HCT116 (cell line): ENCODE results near the gene SMOC1. TPM values are rescaled to one million over a fixed set of nuclear protein-coding genes. Genes with fewer than 3 reads are reported as not detected.

Experiments used
- ATAC-seq: fragments of 200-7000 bp; cut with Tn5 transposase; 2 replicates; pipeline ENCODE4 v1.9.1; 2020; ENCODE audit warnings: mild to moderate bottlenecking, moderate library complexity
- BruUV-seq: library from RNA; stranded (reverse); fragments of 400-500 nt; replicated peaks from 2 replicates; lab custom pipeline; 2021; lab: Mats Ljungman, UMichigan
- CTCF ChIA-PET: fragments of 300-600 bp; sonication (Branson Sonifier 250); formaldehyde crosslinking; loops from one replicate; lab custom pipeline; 2021; ENCODE audit warnings: antibody characterized with exemption; lab: Charles Lee
- POLR2A ChIA-PET: fragments of 300-600, 350-600 bp; sonication (Branson Sonifier 250); formaldehyde crosslinking; loops from one replicate; lab custom pipeline; 2021; ENCODE audit warnings: antibody characterized with exemption; lab: Charles Lee
- RAD21 ChIA-PET, 2 experiments: fragments of 300-600 bp; sonication (Branson Sonifier 250); formaldehyde crosslinking; loops; one replicate each; lab custom pipeline; 2023; ENCODE audit warnings: low total read pairs in 2 of 2; ENCODE audit not compliant: uncharacterized antibody in 2 of 2, unreplicated experiment in 2 of 2, low non-redundant PET in 1 of 2; lab: Charles Lee
- DNase-seq: peaks from one replicate; pipeline ENCODE4 v3.0.0-alpha.2; 2010; ENCODE audit warnings: low read depth, low spot score
- H2AFZ ChIP-seq: fragments of 200-600 bp; shearing (Covaris generic), sonication (generic); 2 replicates; pipeline ENCODE4 v1.6.1; 2017; ENCODE audit warnings: low read depth, mixed run types, mixed read lengths, antibody characterized with exemption, low read length; ENCODE audit not compliant: poor library complexity, severe bottlenecking
- H3K27ac ChIP-seq: 2 replicates; pipeline ENCODE4 v1.5.1; 2012; ENCODE audit warnings: low read depth, low read length
- H3K27me3 ChIP-seq: fragments of 200-600 bp; sonication (generic); 2 replicates; pipeline ENCODE4 v1.6.1; 2016; ENCODE audit warnings: mixed run types, low read length, mixed read lengths; ENCODE audit not compliant: insufficient read depth
- H3K36me3 ChIP-seq, 2 experiments: fragments of 200-500 bp in 1 of 2; fragments of 200-600 bp in 1 of 2; sonication (Bioruptor generic) in 1 of 2; sonication (generic) in 1 of 2; 2 replicates each; pipeline versions ENCODE4 v1.5.1 to v1.6.1; 2014 to 2016; ENCODE audit warnings: low read length in 2 of 2, inconsistent platforms in 1 of 2, mixed read lengths in 1 of 2, mixed run types in 1 of 2; ENCODE audit not compliant: insufficient read depth in 2 of 2, control insufficient read depth in 1 of 2
- H3K4me1 ChIP-seq, 2 experiments: fragments of 200-600 bp in 1 of 2; sonication (generic) in 1 of 2; 2 replicates each; pipeline versions ENCODE4 v1.5.1 to v1.6.1; 2012 to 2017; ENCODE audit warnings: low read length in 2 of 2, inconsistent platforms in 1 of 2, mild to moderate bottlenecking in 1 of 2, mixed read lengths in 1 of 2, mixed run types in 1 of 2, moderate library complexity in 1 of 2; ENCODE audit not compliant: insufficient read depth in 2 of 2, control insufficient read depth in 1 of 2
- H3K4me2 ChIP-seq: fragments of 200-600 bp; sonication (generic); 2 replicates; pipeline ENCODE4 v1.6.1; 2017; ENCODE audit warnings: mixed run types, low read length, mixed read lengths
- H3K4me3 ChIP-seq, 2 experiments: fragments of 200-600 bp in 1 of 2; sonication (generic) in 1 of 2; replicated peaks in 1 of 2; 2 replicates each; pipeline ENCODE4 v1.5.1; 2011 to 2016; ENCODE audit warnings: low read length in 2 of 2, control low read depth in 1 of 2, low read depth in 1 of 2, mild to moderate bottlenecking in 1 of 2, mixed read lengths in 1 of 2, mixed run types in 1 of 2
- H3K79me2 ChIP-seq: fragments of 200-600 bp; sonication (generic); 2 replicates; pipeline ENCODE4 v1.6.1; 2017; ENCODE audit warnings: mild to moderate bottlenecking, mixed run types, low read length, moderate library complexity, mixed read lengths; ENCODE audit not compliant: insufficient read depth
- H3K9ac ChIP-seq: fragments of 200-600 bp; sonication (generic); 2 replicates; pipeline ENCODE4 v1.6.1; 2016; ENCODE audit warnings: low read length, mixed read lengths
- H3K9me2 ChIP-seq: fragments of 200-600 bp; sonication (generic), shearing (Covaris generic); 2 replicates; pipeline ENCODE4 v1.6.1; 2017; ENCODE audit warnings: mixed run types, mild to moderate bottlenecking, moderate library complexity; ENCODE audit not compliant: insufficient read depth
- H3K9me3 ChIP-seq, 2 experiments: fragments of 200-500 bp in 1 of 2; fragments of 200-600 bp in 1 of 2; sonication (Bioruptor generic) in 1 of 2; sonication (generic) in 1 of 2; 2 replicates each; pipeline ENCODE4 v1.6.1; 2014 to 2017; ENCODE audit warnings: low read length in 2 of 2, mixed read lengths in 2 of 2, inconsistent platforms in 1 of 2, low read depth in 1 of 2, mild to moderate bottlenecking in 1 of 2, mixed run types in 1 of 2, moderate library complexity in 1 of 2; ENCODE audit not compliant: control insufficient read depth in 1 of 2, insufficient read depth in 1 of 2
- H4K20me1 ChIP-seq: fragments of 200-600 bp; sonication (generic), shearing (Covaris generic); 2 replicates; pipeline ENCODE4 v1.6.1; 2017; ENCODE audit warnings: mixed run types, mild to moderate bottlenecking, moderate library complexity; ENCODE audit not compliant: insufficient read depth
- CBX3 ChIP-seq: IDR thresholded peaks from 2 replicates; pipeline ENCODE4 v1.6.1; 2012; ENCODE audit warnings: low read depth
- EZH2phosphoT487 ChIP-seq: fragments of 200-600 bp; IDR thresholded peaks from 2 replicates; pipeline ENCODE4 v1.6.1; 2018; ENCODE audit warnings: antibody characterized with exemption, borderline replicate concordance
- FOSL1 ChIP-seq: IDR thresholded peaks from 2 replicates; pipeline ENCODE4 v1.6.1; 2012; ENCODE audit warnings: low read depth
- JUND ChIP-seq: IDR thresholded peaks from 2 replicates; pipeline ENCODE4 v1.6.1; 2012
- MAX ChIP-seq: IDR thresholded peaks from 2 replicates; pipeline ENCODE4 v1.6.1; 2012
- POLR2AphosphoS5 ChIP-seq: IDR thresholded peaks from 2 replicates; pipeline ENCODE4 v1.6.1; 2011; ENCODE audit warnings: mild to moderate bottlenecking, low read depth, low read length, moderate library complexity
- RAD21 ChIP-seq: IDR thresholded peaks from 2 replicates; pipeline ENCODE4 v1.6.1; 2012; ENCODE audit warnings: low read depth, mild to moderate bottlenecking
- REST ChIP-seq: IDR thresholded peaks from 2 replicates; pipeline ENCODE4 v1.6.1; 2012; ENCODE audit warnings: low read depth
- SIN3A ChIP-seq: IDR thresholded peaks from 2 replicates; pipeline ENCODE4 v1.6.1; 2012; ENCODE audit warnings: low read depth
- SRF ChIP-seq: IDR thresholded peaks from 2 replicates; pipeline ENCODE4 v1.6.1; 2012; ENCODE audit warnings: low read depth
- intact Hi-C: fragments of 100-400 bp; cut with micrococcal nuclease; formaldehyde crosslinking; loops from 2 replicates; pipeline ENCODE4 v1.10.0; 2022
- total RNA-seq: library from RNA; stranded (reverse); gene quantifications from one replicate; pipeline ENCODE4 v1.2.1, GENCODE V29; 2021; ENCODE audit not compliant: unreplicated experiment
- TF ChIP-seq, protein P1 (sequence below): IDR thresholded peaks from 2 replicates; pipeline ENCODE4 v1.6.1; 2011; ENCODE audit warnings: mild to moderate bottlenecking, low read length, moderate library complexity; ENCODE audit not compliant: insufficient replicate concordance; ENCODE audit errors: extremely low read depth

SMOC1 gene
- total RNA-seq, 1 experiment from 2014 or later = not detected

GRCh38 chr14:70009961-70010360 is 130.7 kb downstream of the SMOC1 start:
- Histone ChIP-seq H3K4me1 (no peaks in the 10 kb centered on the region), H3K9ac (no peak overlapping the region), H3K36me3 (no peaks in the 10 kb centered on the region), H3K27me3 (no peaks in the 10 kb centered on the region), H2AFZ (no peak overlapping the region), H3K9me2 (no peaks in the 10 kb centered on the region), H3K9me3 (no peaks in the 10 kb centered on the region)
- no TSS peak for BruUV-seq
- POLR2A ChIA-PET = no interaction called here
- ATAC-seq = no peak
- TF ChIP-seq RAD21 = no peak
- no peak for TF ChIP-seq POLR2AphosphoS5
- TF ChIP-seq EZH2phosphoT487 = no peak
- TF ChIP-seq CBX3 = no peak
- no peak for TF ChIP-seq MAX
- no peak for TF ChIP-seq REST
- TF ChIP-seq, protein P1, sequence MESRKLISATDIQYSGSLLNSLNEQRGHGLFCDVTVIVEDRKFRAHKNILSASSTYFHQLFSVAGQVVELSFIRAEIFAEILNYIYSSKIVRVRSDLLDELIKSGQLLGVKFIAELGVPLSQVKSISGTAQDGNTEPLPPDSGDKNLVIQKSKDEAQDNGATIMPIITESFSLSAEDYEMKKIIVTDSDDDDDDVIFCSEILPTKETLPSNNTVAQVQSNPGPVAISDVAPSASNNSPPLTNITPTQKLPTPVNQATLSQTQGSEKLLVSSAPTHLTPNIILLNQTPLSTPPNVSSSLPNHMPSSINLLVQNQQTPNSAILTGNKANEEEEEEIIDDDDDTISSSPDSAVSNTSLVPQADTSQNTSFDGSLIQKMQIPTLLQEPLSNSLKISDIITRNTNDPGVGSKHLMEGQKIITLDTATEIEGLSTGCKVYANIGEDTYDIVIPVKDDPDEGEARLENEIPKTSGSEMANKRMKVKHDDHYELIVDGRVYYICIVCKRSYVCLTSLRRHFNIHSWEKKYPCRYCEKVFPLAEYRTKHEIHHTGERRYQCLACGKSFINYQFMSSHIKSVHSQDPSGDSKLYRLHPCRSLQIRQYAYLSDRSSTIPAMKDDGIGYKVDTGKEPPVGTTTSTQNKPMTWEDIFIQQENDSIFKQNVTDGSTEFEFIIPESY = no peak
- TF ChIP-seq FOSL1 = no peak
- no peak for TF ChIP-seq JUND
- no peak for TF ChIP-seq SIN3A
- TF ChIP-seq SRF = no peak
- TF ChIP-seq, all 23 proteins: peak for 0
- DNase-seq = no peak
- H3K79me2 ChIP-seq = no peaks in the 10 kb centered on the region
- intact Hi-C loops = no loop called here
- H4K20me1 ChIP-seq = no peaks in the 10 kb centered on the region
- H3K4me2 ChIP-seq = no peak overlapping the region
- RAD21 ChIA-PET = no interaction called here
- CTCF ChIA-PET = no interaction called here
- no peak overlapping the region for H3K4me3 ChIP-seq
- no peak overlapping the region for H3K27ac ChIP-seq
